GM13976 (cell line): ENCODE results near the gene SP1.
"Not testable (repeated sequence)": the region's sequence is repeated elsewhere in the genome, so short reads cannot be mapped to it uniquely, and the experiment has no call there.

Source experiments
- DNase-seq: peaks from one replicate; pipeline ENCODE4 v3.0.0; 2012; ENCODE audit warnings: low spot score
- CTCF ChIP-seq: IDR thresholded peaks from 2 replicates; pipeline ENCODE4 v1.5.1; 2012; ENCODE audit warnings: borderline replicate concordance, mild to moderate bottlenecking; ENCODE audit not compliant: insufficient read depth; ENCODE audit errors: extremely low read depth, missing control alignments, control extremely low read depth
- in situ Hi-C: fragments of 300-500 bp; cut with MboI; formaldehyde crosslinking; loops from one replicate; pipeline ENCODE4 v1.12.0; 2022; ENCODE audit warnings: low sequenced_read_pairs, mixed read lengths, inconsistent platforms; ENCODE audit not compliant: unreplicated experiment

The SP1 gene

DNA sequence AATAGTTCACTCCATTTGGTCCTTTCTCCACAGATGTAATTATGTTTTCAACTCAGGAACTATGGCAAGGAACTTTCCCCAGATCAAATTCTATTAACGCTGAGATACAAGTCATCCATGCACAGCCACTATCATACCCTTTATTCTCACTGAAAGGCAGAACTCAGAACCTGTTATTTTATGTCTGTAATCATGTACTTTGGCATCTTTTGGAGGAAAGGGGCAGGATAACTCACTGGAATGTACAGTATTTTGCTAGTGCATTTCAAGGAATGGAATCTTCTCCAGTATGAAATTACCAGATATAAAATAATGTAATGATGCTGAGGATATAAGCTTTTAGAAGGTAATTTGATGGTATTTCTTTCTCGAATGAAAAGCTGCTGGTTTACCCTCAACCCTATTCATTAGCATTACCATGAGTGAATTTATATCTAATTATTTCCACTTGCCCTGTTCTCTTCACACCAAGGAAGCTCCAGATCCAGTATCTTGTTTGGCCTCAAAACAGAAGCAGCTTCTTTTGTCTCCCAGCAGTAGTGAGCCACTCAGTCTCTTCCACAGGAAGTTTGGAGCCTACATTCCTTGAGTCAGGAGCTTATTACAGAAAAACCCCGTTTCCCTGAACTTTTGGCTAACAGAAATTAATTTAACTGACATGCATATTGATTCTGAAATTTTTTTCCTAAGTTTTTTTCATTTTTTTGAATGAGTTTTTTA is 33.7 kb downstream of the SP1 start:
- TF ChIP-seq CTCF = no peak
- no peak for DNase-seq
- in situ Hi-C loops = no loop called here

DNA sequence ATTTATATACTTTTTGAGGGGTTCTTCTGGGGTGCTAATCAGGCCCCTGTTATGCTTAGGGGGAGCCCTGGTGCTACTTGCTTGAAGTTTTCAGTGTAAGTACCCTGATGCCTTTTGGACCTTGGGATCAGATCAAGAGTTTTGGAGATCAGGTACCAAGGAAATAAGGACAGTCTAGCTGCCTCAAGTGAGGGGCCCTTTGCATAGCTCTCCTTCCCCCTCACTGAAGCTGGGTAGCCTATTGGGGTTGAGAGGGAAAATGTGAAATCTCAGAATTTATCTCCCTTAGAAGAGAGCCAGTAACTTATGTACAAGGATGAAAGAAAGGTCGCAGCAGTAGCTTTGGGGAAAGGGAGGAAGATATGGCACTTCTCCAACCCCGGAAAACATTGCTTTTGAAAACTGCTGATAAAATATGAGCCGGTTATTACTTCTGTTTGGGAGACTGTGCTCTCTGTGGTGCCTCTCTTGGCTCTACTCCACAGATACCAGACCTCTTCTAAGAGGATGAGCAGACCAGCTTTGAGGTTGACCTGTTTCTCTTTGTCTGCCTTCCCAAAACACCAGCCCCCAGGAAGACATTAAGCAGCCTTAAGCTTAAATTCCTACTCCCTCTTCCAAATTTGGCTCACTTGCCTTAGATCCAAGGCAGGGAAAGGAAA is 34.9 kb downstream of the SP1 start:
- DNase-seq = no peak
- no peak for TF ChIP-seq CTCF
- in situ Hi-C loops = loop anchor here (5.0 kb wide), 1 partner anchor 63 kb away; no protein-coding TSS in a partner anchor

DNA sequence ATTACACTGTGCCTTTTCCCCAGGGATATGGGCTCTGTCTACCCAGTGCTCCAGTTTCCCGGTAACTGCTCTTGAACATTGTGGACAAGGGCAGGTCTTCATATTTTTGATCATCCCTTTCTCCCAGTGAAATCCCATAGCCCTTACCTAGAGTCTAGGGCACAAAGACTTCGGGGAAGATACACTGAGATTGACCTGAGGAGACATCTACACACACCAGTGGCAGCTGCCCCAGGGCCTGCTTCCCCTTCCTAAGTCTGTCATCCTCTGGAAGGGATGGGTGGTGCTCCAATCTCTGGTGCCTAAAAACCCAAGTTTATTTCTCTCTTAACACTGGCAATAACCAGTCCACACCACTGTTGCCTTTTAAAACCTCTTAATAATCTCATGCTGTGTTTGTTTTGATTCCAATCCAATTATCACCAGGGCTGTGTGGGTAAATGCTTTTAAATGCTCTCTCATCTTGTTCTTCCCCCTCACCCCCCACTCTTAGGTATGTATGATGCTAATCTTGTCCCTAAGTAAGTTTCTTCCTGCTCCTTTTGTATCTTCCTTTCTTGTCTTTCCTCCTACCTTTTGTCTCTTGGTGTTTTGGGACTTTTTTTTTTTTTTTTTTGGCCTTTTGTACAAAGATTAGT is 35.9 kb downstream of the SP1 start:
- DNase-seq = not testable (repeated sequence)
- in situ Hi-C loops = loop anchor here (5.0 kb wide), 1 partner anchor 64 kb away; no protein-coding TSS in a partner anchor

GRCh38 chr12:53417291-53417816 is 37.4 kb downstream of the SP1 start:
- peak; percentile 46 for DNase-seq

GRCh38 chr12:53418221-53418620 is 38.2 kb downstream of the SP1 start:
- DNase-seq = no peak
- in situ Hi-C loops = loop anchor here (5.0 kb wide), 1 partner anchor 66 kb away; no protein-coding TSS in a partner anchor
- TF ChIP-seq CTCF = no peak

More at GRCh38 chr12:53417291-53417816, 37.4 kb downstream of the SP1 start:
- in situ Hi-C loops = loop anchor here (5.0 kb wide), 1 partner anchor 65 kb away; no protein-coding TSS in a partner anchor

DNA sequence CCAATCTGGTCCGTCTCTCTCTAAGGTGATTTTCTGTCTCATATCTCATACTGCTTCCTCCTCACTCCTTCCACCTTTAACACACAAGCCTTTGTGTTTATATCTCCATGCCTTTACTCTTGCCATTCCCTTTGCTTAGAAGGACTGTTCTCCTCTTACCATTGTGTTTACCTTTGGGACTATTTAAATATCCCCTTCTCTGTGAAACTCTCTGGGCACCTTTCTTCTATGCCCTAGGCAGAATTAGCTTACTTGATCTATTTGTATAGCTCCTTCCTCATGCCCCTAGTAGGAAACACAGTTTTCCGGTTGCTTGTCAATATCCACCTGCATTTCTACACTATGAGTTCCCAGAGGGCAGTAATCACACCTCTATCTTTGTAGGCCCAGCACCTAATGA is 39.8 kb downstream of the SP1 start:
- in situ Hi-C loops = loop anchor here (5.0 kb wide), 1 partner anchor 67 kb away; no protein-coding TSS in a partner anchor
- TF ChIP-seq CTCF = no peak
- DNase-seq = no peak

DNA sequence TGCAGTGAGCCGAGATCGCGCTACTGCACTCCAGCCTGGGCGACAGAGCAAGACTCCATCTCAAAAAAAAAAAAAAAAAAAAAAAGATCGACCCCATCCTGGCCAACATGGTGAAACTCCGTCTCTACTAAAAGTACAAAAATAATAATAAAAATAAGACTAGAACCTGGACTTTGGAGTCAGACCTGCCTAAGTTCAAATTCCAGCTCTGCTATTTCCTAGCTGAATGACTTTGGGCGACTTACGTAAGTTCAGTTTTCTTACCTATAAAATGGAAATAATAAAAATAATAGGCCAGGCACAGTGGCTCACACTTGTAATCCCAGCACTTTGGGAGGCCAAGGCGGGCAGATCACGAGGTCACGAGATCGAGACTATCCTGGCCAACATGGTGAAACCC is 42.3 kb downstream of the SP1 start:
- DNase-seq, in situ Hi-C loops: not testable (repeated sequence)

- no peak for DNase-seq
- in situ Hi-C loops = no loop called here
- no peak for TF ChIP-seq CTCF
Observed at GRCh38 chr12:53423597-53423996, 43.6 kb downstream of the SP1 start, which contains the start of gene AMHR2. Gene AMHR2, plus strand, starts transcription at chr12:53423855. Its CDS starts 80 bp downstream, at chr12:53423935.
